ENCODE measurements around the gene MKLN1. TPM values are rescaled to one million over a fixed set of nuclear protein-coding genes. Genes with fewer than 3 reads are reported as not detected.

The MKLN1 gene
- polyA plus RNA-seq, 1 experiment = 25.6 TPM

DNA sequence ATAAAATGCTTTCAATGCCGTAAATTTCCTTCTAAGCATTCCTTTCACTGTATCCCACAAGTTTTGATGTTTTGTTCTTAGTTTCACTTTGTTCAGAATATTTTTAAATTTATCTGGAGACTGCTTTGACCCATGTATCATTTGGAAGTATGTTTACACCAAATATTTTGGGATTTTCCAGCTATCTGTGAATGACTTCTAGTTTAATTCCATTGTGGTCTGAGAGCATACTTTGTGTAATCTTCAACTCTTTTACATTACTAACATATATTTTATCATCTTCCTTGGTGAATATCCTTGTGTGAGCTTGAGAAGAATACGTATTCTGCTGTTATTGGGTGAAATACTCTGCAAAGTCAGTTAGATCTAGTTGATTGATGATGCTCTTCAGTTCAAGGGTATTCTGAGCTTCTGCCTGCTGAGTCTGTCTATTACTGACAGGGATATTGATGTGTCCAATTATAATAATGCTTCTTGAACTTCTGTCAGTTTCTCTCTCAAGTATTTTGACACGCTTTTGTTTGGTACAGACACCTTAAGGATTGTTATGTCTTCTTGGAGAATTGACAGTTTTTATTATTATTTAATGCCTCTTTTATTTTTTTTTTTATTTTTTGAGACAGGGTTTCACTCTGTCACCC lies 31.6 kb downstream of the MKLN1 start:
- TF ChIP-seq CTCF (IDR thresholded peaks at IDR 0.05; ENCODE audit: insufficient read depth, low read depth, low read length) = no peak
- ChIA-PET CTCF (no interaction called here), POLR2A (no interaction called here)
- DNase-seq (ENCODE audit: low read depth) = no peak
- Histone ChIP-seq H3K4me3 (ENCODE audit: low read depth, low read length) (no peak overlapping the region), H3K27me3 (ENCODE audit: control insufficient read depth, insufficient read depth, low read length) (no peaks in the 10 kb centered on the region), H3K36me3 (ENCODE audit: control insufficient read depth, insufficient read depth, low read length) (no peaks in the 10 kb centered on the region)

DNA sequence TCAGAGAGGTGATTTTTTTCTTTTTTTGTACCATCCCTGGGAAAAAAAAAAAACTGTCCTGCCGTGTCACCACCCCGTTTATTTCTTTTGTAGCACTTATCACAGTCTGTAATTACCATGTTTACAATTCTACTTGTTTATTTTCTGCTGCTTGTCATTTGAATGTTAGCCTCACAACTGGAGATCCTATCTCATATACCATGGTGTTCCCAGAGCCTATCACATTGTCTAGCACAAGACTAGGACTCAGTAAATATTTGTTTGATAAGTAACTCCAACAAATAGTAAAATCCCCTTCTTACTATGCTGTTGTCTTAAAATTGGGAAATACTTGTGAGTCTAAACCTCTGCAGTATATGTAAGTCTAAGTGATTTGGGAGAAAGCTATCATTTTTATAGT lies 36.0 kb downstream of the MKLN1 start:
- TF ChIP-seq CTCF (IDR thresholded peaks at IDR 0.05; ENCODE audit: insufficient read depth, low read depth, low read length) = no peak
- Histone ChIP-seq H3K36me3 (ENCODE audit: control insufficient read depth, insufficient read depth, low read length) (no peaks in the 10 kb centered on the region), H3K27me3 (ENCODE audit: control insufficient read depth, insufficient read depth, low read length) (no peaks in the 10 kb centered on the region), H3K4me3 (ENCODE audit: low read depth, low read length) (no peak overlapping the region)
- CTCF ChIA-PET = interaction anchor here (0.7 kb wide), 1 partner anchor 109 kb away, joined by 3 read pairs; no protein-coding TSS in a partner anchor
- POLR2A ChIA-PET = interaction anchor here (0.7 kb wide), 1 partner anchor 33 kb away, joined by 10 read pairs; no protein-coding TSS in a partner anchor
- no peak for DNase-seq (ENCODE audit: low read depth)

GRCh38 chr7:131364767-131365344 lies 37.2 kb downstream of the MKLN1 start:
- H3K4me3 ChIP-seq (ENCODE audit: low read depth, low read length) = no peak overlapping the region
- no peaks in the 10 kb centered on the region for H3K27me3 ChIP-seq (ENCODE audit: control insufficient read depth, insufficient read depth, low read length)
- CTCF ChIA-PET = interaction anchor here (1.1 kb wide), 1 partner anchor 17 kb away, joined by 3 read pairs; no protein-coding TSS in a partner anchor
- no peaks in the 10 kb centered on the region for H3K36me3 ChIP-seq (ENCODE audit: control insufficient read depth, insufficient read depth, low read length)
- POLR2A ChIA-PET = no interaction called here
- TF ChIP-seq CTCF (IDR thresholded peaks at IDR 0.05; ENCODE audit: insufficient read depth, low read depth, low read length) = no peak
- DNase-seq (ENCODE audit: low read depth) = no peak

DNA sequence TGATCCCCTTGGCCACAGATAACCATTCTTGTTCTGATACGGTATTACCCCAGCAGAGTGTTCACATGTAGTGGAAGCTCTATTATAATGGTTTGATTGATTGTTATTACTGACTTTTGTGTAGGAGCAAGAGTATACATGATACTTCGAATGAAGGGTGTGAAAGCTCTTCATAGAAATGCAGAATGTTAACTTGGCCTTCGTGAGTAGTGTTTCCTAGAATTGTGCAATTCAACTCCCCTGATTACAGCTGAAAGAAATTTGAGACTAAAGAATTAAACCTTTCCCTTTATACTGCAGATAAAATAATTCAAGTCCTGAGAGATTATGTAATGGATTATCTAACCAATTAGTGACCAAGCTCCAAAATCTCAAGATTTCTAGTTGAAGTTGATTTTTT lies 38.2 kb downstream of the MKLN1 start:
- H3K36me3 ChIP-seq (ENCODE audit: control insufficient read depth, insufficient read depth, low read length) = no peaks in the 10 kb centered on the region
- POLR2A ChIA-PET = interaction anchor here (0.6 kb wide), 1 partner anchor 66 kb away, joined by 3 read pairs; no protein-coding TSS in a partner anchor
- CTCF ChIA-PET = interaction anchor here (1.1 kb wide), 1 partner anchor 16 kb away, joined by 3 read pairs; no protein-coding TSS in a partner anchor
- DNase-seq (ENCODE audit: low read depth) = peak; percentile 19
- no peaks in the 10 kb centered on the region for H3K27me3 ChIP-seq (ENCODE audit: control insufficient read depth, insufficient read depth, low read length)
- no peak for TF ChIP-seq CTCF (IDR thresholded peaks at IDR 0.05; ENCODE audit: insufficient read depth, low read depth, low read length)
- no peak overlapping the region for H3K4me3 ChIP-seq (ENCODE audit: low read depth, low read length)

- Histone ChIP-seq H3K27me3 (ENCODE audit: control insufficient read depth, insufficient read depth, low read length) (no peaks in the 10 kb centered on the region), H3K36me3 (ENCODE audit: control insufficient read depth, insufficient read depth, low read length) (no peaks in the 10 kb centered on the region), H3K4me3 (ENCODE audit: low read depth, low read length) (no peak overlapping the region)
- no peak for DNase-seq (ENCODE audit: low read depth)
- TF ChIP-seq CTCF (IDR thresholded peaks at IDR 0.05; ENCODE audit: insufficient read depth, low read depth, low read length) = no peak
- CTCF ChIA-PET = no interaction called here
- POLR2A ChIA-PET = no interaction called here
Observed at GRCh38 chr7:131369354-131369753, 41.7 kb downstream of the MKLN1 start.
